GM18519 (cell line): ENCODE measurements around the gene RNF121.

Source experiments
- ATAC-seq: cut with Tn5 transposase; IDR thresholded peaks from one replicate; pipeline ENCODE4 v1.9.1; 2021; ENCODE audit warnings: mild to moderate bottlenecking, moderate library complexity; ENCODE audit not compliant: unreplicated experiment, low FRiP score

RNF121 gene

GRCh38 chr11:71979602-71980001 lies 50.8 kb downstream of the RNF121 start:
- no peak for ATAC-seq

GRCh38 chr11:71986131-71986530 lies 57.3 kb downstream of the RNF121 start:
- no peak for ATAC-seq

- no peak for ATAC-seq
Measured at GRCh38 chr11:71987521-71987920, 58.7 kb downstream of the RNF121 start.

- no peak for ATAC-seq
Measured at GRCh38 chr11:71988050-71988449, 59.2 kb downstream of the RNF121 start.

GRCh38 chr11:71990701-71991100 lies 61.9 kb downstream of the RNF121 start:
- no peak for ATAC-seq

- peak; percentile 56 for ATAC-seq
Measured at GRCh38 chr11:71991494-71991893, 62.6 kb downstream of the RNF121 start.

GRCh38 chr11:71992136-71992730 lies 63.4 kb downstream of the RNF121 start:
- no peak for ATAC-seq

- no peak for ATAC-seq
Measured at GRCh38 chr11:71994786-71995185, 65.9 kb downstream of the RNF121 start.

GRCh38 chr11:71995726-71996291 lies 67.0 kb downstream of the RNF121 start:
- ATAC-seq = no peak

- ATAC-seq = no peak
Measured at GRCh38 chr11:71996517-71996916, 67.7 kb downstream of the RNF121 start.

- no peak for ATAC-seq
Measured at GRCh38 chr11:71996946-71997345, 68.1 kb downstream of the RNF121 start.

- no peak for ATAC-seq
Measured at GRCh38 chr11:71997594-71997993, 68.7 kb downstream of the RNF121 start.

GRCh38 chr11:71998061-71998460 lies 69.2 kb downstream of the RNF121 start:
- no peak for ATAC-seq

GRCh38 chr11:71998649-71999310 lies 69.9 kb downstream of the RNF121 start, which contains the start of gene IL18BP:
IL18BP (plus strand) TSS chr11:71998909; CDS start chr11:71999985, 1,076 bp downstream.
- no peak for ATAC-seq

GRCh38 chr11:71999362-71999761 lies 70.5 kb downstream of the RNF121 start:
- no peak for ATAC-seq

- no peak for ATAC-seq
Measured at GRCh38 chr11:71999798-72000197, 71.0 kb downstream of the RNF121 start.

- no peak for ATAC-seq
Measured at GRCh38 chr11:72000202-72000867, 71.5 kb downstream of the RNF121 start.

GRCh38 chr11:72001285-72001684 lies 72.4 kb downstream of the RNF121 start:
- no peak for ATAC-seq

- no peak for ATAC-seq
Measured at GRCh38 chr11:72001834-72002591, 73.2 kb downstream of the RNF121 start.

- ATAC-seq = no peak
Measured at GRCh38 chr11:72002841-72003775, 74.3 kb downstream of the RNF121 start.
